NCI-H1048 (cell line): ENCODE measurements around the gene ZNF740.

Source experiments
- DNase-seq: peaks from one replicate; lab custom pipeline; 2025; lab: John Stamatoyannopoulos, UW

ZNF740 gene

DNA sequence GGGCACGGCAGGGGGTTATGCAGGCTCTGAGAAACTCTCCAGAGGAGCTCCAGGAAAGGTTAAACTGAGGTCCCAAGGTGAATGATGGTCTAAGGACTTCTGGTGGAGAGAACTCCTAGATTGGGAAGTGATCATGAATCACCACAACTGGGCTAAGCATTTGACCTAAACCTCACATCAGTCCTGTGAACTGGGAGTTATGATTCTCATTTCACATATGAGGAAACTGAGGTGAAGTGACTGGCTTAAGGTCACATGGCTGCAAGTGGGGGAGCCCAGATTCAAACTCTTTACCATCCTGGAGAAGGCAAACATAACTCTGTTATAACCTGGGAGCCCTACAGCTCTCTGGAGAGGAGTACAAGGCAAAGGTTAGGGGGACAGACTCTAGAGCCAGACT, 47.3 kb downstream of the ZNF740 start:
- no peak for DNase-seq

- DNase-seq, result no peak
These were observed 48.9 kb downstream of the ZNF740 start for GRCh38 chr12:53229454-53229853.

DNA sequence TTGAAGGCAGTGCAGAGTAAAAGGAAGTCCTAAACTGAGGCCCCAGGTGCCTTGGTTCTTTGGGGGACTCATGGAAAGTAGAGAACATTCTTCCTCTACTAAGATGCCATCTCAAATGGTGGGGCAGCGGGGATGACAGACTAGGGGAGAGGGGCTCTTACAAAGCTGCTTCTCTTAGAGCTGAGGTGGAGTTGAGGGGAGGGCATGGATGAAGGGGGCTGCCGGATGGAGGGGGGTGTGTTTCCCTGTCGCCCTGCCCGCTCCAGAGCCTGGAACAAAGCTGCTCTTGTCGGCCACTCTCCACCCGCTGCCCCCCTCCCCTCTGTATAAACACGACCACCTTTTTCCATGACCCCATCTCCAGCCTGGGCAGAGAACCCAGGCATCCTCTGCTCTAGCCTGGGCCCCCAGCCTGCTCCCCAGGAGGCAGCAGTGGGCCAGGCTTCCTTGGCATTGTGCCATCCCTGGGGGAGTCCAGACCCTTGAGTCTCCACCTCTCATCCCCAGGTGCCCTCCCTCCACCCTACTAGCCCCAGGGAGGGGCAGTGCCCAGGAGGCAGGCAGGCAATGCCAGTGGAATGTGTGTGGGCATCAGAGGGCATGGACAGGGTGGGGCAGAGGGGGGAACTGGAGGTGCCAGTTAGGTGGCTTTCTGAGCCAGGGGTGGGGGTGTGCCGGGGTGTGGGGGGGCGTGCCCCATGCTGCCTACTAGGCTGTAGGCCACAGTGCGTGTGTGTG, 49.8 kb downstream of the ZNF740 start:
- DNase-seq, result no peak

DNA sequence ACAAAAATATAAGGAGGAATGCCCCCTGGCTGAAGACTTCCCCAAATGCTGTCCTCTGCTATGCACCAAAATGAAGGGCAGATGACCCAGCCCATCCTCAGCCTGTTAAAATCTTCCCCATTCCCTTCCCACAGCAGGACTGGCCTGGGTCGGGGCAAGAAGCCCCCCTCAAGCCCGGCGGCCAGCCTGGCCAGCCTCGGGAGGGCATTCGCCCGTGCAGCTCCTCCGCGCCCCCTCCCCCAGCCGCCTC, 51.1 kb downstream of the ZNF740 start:
- DNase-seq, result no peak

GRCh38 chr12:53231921-53232645, 51.6 kb downstream of the ZNF740 start, which contains the start of gene RARG:
Gene RARG (minus strand): TSS chr12:53232209. CDS start chr12:53227545, 4,664 bp downstream.
- no peak for DNase-seq

- DNase-seq, result no peak
These were observed 52.3 kb downstream of the ZNF740 start for GRCh38 chr12:53232646-53233461.

- no peak for DNase-seq
These were observed 53.2 kb downstream of the ZNF740 start for GRCh38 chr12:53233671-53234121.

DNA sequence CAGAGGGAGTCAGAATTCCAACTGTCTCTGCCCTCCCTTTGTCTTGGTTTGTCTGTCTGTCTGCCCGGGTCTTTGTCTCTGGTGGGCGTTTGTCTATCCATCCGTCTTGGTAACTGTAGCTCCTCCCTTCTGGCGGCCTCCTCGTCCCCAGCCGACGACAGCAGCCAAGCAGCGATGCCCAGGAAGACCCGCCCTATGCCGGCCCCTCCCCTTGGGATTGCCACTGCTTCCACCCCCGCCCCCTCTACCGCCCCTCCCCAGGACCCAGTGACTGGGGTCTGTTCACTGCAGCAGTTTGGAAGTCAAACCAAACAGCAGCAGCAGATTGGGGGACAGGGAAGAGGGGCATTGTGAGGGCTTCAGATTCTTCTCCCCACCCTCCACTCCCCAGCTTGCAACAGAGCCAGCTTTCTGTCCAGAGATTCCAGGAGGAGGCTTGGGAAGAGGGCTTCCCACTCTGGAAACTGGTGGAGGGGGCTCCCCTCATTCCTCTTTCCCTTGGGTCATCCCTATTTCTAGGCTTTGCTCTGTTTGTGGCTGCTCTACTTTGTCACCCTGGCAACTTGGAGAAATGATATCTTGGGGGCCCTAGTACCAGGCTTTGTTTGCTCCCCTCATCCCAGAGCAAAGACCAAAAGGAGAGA, 53.9 kb downstream of the ZNF740 start:
- DNase-seq, result no peak

DNA sequence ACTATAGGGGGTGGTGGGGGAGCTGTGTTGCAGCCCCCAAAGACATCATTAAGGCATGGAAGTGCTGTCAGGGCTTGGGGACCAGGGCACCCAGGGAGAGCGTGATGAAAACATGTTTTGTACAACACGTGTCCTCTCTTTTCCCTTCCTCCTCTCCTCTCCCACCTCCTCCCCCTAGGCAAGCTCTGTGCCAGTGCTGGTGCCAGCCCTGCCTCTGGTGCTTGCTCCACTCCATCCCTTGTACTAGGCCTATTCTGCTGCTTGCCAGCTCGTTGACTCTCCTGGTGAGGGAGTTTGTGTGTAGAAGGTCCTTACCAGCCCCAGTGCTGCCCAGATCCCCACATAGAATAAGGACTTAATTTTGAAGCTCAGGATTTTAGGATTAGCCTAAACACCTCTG, 54.6 kb downstream of the ZNF740 start:
- DNase-seq, result no peak

DNA sequence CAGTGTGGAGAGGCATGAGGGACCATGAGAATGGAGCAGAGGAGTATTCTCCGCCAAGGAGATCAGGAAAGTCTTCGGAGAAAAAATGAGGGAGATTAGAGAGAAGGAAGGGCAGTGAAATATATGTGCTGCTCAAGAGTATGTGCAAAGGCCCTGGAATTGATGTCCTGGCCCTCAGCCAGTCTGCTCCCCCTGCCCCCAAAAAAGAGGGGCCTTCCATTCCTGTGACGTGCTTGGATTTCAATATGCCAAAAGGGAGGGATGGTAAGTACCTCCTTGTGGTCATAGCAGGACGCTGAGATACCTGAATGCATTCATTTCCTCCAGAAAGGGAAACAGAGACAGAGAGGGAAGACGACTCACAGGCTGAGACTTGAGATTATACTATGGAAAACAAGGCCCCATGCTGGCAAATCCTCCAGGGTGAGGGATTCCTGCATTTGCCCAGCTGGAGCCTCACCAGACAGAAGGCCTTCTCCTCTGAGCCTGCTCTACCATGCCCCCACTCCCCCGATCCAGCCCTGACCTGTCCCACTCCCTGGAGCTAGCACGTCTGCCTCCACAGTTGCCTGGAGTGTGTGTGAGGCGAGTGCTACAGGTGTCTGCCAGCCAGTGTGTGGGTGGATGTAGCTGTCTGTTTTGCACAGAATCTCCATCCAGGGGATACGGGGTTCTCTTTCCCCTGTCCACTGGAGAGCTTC, 55.4 kb downstream of the ZNF740 start:
- DNase-seq, result no peak

- DNase-seq, result no peak
These were observed 56.1 kb downstream of the ZNF740 start for GRCh38 chr12:53236443-53237111.

- DNase-seq, result no peak
These were observed 59.2 kb downstream of the ZNF740 start for GRCh38 chr12:53239643-53240258.

DNA sequence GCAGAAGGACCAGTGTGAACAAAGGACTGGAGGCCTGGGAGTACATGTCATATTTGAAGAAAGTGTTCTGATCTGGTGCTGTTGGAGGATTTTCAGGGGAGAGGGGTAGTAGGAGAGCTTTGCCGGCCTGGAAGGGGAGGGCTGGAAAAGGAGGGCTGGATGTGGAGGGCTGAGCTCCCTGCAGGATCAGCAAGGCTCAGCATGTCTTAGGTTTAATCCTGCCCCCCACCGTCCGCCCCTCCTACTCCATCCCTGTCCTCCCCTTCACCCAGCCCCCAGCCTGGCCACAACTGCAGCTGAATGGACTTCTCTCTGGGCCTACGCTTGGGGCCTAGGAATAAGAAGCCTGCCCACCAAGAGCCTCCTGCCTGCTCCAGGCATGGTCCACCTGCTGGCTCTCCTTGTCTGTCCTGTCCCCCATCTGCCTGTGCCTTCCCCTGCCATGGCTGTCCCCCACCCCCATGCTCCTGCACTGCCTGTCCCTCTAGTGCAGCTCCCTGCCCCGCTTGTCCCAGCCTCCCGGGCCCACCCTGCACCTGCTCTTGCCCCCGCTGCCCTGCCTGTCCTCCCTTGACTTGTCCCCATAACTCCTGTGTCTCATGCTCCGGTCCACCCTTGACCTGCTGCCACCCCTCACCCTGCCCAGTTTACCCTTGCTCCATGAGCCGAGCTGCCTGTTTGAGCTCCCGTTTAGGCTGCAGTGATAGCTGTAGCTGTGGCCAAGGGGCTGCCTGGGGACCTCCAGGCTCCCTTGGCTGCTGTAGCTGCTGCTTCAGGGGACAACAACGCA, 61.3 kb downstream of the ZNF740 start:
- DNase-seq, result no peak

DNA sequence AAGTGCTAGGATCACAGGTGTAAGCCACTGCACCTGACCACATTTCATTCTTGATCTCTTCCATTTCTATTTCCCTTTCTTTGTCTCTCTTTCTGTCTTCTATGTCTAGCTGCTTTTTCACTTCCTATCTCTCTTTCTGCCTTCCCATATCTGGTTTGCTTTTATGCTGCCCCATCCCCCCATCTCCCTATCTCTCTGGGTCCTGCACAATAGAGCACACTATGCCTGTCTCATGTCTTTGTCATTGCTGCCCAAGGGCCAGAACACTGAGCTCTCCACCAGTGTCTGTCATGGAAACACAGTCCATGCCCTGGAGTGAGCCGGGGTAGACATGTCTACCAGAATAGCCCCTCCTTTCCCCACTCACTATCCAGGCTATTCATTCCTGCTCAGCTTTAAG, 63.8 kb downstream of the ZNF740 start:
- no peak for DNase-seq
